Measurements from ENCODE around the gene PDZD8.
"Not testable (repeated sequence)": the region's sequence is repeated elsewhere in the genome, so short reads cannot be mapped to it uniquely, and the experiment has no call there.

Gene PDZD8

DNA sequence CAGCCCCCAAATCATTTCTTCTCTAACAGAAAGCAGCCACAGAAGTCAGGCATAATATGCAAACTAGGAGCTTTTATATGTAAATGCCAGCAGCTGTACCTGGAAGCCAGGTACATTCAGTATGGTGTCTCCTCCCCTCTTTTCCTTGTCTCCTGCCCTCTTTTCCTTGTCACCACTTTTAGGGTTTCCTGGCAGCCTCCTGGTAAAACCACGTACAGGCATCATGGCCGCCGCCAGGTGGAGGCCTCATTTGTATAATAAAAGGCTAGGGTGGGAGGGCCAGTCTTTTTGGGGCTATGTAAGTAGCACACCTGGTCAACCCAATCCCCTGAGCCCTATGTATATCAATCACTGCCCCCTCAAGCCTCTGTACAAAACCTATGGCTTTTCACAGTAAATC lies 28.7 kb downstream of the PDZD8 start:
- DNase-seq = no peak

DNA sequence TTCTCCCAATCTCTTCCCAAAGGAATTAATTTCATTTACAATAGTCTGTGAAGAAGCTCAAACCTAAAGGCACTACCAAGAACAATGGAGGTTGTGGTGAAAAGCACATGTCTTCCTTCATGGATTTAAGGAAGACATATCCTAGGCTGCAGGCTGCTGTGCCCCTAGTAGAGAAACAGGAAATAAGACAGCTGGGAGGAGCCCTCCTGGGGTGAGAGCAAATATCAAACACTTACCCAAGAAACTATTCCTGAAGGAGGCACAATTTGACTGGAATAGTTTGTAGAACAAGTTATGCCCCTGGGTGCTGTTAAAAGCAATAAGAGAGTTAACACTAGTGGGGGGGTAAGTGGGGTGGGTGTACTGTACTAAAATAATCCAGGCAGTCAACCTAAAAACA lies 30.1 kb downstream of the PDZD8 start:
- DNase-seq = no peak

DNA sequence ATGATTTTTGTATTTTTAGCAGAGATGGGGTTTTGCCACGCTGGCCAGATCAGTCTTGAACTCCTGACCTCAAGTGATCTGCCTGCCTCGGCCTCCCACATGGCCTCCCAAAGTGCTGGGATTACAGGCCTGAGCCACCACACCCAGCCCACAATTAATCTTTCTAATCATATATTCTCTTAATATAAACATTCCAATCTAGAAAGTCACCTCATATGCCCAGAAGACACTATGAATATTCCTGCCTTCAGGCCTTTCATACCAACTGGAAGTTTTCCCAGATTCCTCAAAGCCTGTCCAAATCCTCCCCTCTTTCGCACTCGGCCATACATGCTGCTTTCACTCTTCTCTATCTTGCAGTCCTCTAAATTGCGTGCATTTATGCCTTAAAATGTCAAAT lies 32.6 kb downstream of the PDZD8 start:
- DNase-seq = no peak

DNA sequence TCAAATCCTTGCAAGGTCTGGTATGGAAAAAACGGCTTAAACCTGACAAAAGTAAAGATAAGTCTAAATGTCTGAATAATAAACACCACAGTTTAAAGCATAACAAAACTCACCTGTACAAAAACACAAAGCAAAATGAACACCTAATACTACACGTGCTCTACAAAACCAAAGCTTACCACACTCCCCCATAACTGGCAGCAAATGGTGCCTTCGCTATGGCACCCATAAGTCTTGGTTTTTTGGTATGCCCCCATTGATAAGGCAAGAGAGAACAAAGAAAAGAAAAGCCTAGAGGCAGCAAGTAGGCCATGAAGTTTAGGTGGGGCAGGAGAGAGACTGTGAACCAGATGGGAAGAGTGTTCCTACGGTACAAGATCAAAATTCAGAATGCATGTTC lies 34.2 kb downstream of the PDZD8 start:
- no peak for DNase-seq

DNA sequence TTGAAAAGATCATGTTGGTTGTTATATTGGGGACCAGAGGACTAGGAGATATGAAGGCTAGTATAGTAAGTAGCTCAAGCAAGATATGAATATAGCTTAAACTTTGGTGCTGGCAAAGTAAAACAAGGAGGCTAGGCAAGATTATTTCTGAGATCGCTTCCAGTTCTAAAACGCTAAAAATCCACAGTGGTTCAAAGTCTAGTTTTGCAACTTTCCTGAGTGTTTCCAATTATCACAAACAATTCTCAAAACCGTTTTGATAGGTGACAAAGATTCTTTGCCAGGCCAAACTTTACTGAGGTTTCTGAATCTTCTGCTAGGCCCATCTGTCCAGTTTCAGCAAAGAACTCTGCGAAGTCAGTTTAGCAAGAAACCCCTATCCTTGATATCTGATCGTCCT lies 35.3 kb downstream of the PDZD8 start:
- no peak for DNase-seq

DNA sequence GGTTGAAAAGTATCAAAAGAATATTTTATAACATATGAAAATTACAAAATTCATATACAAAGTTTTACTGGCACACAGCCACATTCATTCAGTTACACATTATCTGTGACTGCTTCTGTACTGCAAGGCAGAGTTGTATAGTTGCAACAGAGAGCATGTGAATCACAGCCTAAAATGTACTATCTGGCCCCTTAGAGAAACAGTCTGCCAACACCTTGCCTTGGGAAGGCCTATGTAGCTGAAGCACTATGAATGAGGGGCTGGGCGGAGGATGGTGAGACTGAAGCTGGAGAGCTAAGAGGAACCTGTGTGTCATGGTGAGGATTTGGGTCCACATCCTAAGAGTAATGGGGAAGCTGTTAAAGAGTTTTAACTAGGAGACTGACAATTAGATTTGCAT lies 35.7 kb downstream of the PDZD8 start:
- DNase-seq = no peak

DNA sequence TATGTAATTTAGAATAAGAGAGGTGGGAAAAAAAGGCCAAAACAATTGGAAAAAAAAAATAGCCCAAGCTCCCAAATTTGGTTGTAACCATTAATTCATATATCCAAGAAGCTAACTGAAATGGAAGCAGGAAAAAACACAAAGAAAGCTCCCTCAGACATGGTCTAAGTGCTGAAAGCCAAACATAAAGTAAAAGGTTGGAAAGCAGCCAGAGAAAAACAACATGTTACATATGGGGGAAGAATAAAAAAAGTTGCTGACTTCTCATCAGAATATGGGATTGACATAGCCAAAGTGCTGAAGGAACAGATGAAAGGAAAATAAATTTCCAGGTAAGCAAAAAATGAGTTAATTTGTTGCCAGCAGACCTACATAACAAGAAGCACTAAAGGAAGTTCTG lies 40.3 kb downstream of the PDZD8 start:
- no peak for DNase-seq

DNA sequence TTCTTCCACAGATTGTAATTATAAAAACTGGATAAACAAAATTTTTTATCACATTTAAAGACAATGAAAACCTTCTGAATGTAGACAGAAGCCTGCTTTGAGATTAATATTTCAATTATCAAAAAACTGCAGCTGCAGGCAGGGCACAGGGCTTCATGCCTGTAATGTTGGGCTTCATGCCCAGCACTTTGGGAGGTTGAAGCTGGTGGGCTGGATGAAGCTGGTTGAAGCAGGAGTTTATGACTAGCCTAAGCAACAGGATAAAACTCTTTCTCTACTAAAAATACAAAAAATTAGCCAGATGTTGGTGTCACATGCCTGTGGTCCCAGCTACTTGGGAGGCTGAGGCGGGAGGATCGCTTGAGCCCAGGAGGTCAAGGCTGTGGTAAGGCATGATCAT lies 41.2 kb downstream of the PDZD8 start:
- DNase-seq = no peak

DNA sequence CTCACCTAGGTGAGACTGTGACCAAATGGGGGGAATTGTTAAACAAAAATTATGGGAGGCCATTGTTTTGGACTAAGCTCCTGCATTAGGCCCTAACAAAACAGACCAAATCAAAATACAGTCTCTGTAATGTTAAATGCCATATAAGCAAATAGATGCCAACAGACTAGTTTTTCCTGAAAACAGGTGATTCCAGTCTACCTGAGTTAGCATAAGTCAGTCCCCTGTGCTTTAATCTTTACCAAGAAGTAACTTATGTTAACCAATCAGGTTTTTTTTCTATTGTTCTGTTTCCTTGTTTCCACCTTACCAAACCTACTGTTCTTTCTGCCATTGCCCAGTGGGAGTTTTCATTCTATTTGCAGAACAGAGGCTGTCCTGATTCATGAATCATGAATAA lies 48.0 kb downstream of the PDZD8 start:
- DNase-seq = no peak

DNA sequence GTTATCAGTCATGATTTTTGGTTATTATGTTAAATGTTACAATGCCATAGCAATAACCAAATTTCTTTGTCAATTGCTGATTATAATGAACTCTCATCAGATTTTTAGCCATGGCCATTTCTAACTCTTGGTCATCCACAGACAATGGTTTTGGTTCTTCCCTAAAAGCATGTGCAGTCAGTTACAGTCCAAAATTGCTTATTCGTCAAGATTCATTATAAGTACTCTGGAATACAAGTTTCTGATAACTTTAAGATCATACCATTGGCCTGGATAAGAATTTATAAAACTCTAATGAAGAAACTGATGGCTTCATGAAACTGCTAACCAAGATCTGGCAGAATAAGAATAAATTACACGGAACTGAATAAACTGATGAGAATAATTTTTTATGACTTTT lies 50.9 kb downstream of the PDZD8 start:
- DNase-seq = no peak

DNA sequence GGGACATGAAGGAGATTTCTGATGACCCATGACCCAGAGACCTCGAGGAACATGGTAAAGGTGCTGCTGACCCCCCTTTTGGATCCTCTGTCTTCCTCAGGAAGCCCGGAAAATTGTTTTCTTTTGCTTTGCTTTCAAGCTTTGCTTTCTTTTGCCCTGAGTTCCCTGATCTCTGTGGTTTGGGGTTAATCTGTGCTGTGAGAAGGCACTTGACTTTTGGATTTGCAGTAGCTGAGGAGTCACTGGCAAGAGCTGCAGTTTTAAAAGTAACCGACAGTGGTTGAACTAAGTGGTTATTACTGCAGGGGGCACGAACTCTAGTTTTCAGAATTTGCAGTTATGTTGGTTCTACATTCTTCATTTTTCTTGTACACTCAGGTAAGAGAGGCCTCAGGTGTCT lies 53.0 kb downstream of the PDZD8 start:
- DNase-seq = no peak

DNA sequence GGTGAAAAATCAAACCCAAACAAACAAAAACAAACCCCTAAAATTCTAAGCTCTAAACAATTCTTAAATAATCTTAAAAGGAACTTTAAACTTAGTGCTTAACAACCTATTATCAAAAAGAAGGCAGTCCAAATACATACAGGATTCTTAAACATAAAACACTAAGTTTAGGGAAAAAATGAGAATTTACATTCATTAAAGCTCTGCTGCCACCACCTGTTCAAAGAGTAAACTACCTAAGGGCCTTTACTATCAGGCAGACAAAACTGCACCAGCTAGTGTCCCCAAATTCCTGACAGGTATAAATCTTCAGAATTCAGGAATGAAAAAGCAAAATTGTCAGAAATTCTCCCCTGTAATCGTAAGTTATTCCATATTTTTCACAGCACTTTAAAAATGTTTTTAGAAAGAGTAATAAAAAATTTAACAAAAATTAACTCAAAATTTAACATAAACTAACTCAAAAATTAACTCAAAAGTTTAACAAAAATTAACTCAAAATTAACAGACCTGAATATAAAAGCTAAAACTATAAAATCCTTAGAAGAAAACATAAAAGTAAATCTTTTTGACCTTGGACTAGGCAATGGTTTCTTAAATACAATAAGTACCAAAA lies 55.1 kb downstream of the PDZD8 start:
- peak; percentile 13 for DNase-seq

DNA sequence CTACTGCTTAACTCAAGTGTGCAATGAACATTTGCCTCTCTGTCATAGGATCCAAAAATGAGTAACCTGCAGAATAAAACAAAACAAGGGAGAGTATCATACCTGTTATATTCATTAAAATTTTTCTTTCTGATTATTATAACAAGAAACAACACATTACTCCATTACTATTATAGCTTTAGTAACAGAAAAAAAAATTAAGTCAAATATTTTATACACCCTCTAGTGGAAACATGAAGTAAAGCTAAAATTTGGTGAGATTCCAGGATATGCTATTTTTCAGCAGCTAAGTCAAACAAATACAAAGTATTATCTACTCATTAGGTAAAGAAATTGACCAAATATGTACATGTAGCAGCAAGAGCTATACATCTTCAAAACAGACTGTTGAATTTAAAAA lies 56.3 kb downstream of the PDZD8 start:
- no peak for DNase-seq

DNA sequence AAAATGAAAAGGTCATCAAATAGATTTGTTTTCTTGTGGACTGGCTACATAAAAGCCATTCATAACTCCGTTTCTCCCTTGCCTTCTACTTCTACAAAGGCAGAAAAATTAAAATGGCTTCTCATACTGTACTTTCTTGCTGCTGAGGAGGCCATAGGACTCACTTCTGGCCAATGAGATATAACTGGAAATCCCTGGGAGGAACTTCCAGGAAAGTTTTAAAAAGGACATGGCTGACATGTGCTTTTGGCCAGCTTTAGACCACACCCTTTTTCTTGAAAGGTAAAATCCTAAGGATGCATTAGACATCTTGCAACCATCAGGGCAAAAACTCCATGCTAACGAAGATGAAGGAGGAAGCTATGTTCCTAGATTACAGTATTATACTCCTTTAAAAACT lies 58.5 kb downstream of the PDZD8 start:
- no peak for DNase-seq

DNA sequence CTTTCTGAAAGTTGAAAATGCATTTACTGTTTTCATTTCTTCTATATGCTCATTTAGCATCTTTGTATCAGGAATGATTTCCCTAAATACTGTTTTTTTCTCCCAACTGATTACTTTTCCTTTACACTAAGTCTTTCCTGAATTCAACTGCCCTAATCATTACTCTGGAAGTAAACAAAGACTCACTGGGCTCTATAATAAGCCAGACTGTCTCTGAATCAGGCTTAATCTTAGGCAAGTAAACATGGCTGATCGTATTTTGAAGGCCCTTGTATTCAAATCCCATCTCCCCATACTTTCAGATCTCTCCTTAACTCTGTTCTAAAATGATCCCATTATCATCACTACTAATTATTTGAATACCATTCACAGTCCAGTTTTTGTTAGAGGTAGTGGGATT lies 61.6 kb downstream of the PDZD8 start:
- DNase-seq = no peak

DNA sequence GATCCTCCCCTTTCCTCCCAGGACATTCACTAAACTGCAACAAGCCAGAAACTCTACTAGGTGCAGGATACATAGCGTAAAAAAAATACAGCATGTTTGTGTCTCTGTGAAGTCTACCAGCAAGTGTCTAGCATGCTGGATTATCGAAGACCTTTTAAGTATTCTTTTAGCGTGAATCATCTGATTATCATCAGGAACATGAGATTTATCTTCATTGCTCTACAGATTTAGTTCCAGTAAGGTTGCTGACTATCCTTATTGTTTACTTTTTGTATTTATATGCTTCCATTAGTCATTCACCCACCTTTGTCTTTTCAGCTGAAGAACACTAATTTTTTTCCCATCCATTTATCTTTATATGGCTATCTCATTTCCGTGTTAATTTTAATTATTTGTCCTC lies 62.8 kb downstream of the PDZD8 start:
- DNase-seq = no peak

DNA sequence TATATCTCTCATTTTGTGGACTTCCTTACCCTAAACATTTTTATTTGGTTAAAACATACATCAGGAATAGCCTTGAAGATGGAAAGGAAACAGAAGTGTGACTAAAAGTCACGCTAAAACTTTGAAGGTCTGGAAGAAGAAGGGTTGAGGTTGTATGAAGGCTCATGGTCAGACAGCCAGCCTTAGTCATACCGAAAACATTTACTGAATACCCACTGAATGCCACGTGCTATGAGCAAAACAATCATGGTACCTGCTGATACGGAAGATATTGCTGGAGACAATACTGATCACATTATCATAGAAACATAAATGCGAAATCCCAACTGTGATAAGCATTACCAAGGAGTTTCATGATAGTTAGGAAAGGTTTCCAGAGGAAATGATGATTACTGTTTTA lies 64.0 kb downstream of the PDZD8 start:
- no peak for DNase-seq

DNA sequence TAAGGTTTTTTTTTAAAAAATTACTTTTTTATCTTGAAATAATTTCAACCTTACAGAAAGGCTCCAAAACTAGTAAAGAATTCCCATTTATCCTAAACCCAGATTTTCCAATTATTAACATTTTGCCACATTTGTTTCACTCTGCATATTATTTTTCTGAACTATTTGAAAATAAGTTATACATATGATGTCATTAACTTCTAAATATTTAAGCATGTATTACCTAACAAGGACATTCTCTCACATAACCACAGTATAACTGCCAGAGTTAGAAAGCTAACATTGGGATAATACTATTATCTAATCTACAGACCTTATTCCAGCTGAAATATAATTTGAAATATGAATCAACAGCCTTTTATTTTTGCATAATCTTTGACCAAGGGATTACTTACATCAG lies 68.6 kb downstream of the PDZD8 start:
- DNase-seq = no peak

DNA sequence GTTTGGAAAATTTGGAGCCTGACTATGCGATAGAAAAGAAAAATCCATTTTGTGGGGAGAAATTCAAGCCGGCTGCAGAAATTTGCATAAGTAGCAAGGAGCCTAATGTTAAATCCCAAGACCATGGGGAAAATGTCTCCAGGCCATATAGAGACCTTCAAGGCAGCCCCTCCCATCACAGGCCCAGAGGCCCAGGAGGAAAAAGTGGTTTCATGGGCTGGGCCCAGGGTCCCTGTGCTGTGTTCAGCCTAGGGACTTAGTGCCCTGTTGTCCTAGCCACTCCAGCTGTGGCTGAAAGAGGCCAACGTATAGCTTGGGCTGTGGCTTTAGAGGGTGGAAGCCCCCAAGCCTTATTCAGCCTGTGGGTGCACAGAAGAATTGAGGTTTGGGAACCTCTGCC lies 71.8 kb downstream of the PDZD8 start:
- DNase-seq = not testable (repeated sequence)

DNA sequence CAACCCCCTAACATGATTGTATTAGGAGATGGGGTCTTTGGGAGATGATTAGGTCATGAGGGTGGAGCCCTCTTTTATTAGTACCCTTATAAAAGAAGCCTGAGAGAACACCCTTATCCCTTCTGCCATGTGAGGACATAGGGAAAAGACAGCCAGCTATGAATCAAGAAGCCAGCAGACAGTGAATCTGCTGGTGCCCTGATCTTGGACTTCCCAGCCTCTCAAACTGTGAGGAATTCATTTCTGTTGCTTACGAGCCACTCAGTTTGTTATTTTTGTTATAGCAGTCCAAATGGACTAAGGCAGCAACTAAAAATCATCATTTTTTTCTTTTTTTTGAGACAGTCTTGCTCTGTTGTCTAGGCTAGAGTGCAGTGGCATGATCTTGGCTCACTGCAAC lies 74.6 kb downstream of the PDZD8 start:
- no peak for DNase-seq

DNA sequence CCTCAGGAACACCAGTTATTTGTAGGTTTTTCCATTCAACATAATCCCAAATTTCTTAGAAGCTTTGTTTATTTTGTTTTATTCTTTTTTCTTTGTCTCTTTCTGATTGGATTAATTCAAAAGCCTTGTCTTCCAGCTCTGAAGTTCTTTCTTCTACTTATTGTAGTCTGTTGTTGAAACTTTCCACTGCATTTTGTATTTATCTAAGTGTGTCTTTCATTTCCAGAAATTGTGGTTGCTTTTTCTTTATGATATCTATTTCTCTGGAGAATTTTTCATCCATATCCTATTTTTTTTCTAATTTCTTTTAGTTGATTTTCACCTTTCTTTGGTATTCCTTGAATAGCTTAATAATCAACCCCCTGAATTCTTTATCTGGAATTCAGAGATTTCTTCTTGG lies 75.8 kb downstream of the PDZD8 start:
- DNase-seq = no peak

DNA sequence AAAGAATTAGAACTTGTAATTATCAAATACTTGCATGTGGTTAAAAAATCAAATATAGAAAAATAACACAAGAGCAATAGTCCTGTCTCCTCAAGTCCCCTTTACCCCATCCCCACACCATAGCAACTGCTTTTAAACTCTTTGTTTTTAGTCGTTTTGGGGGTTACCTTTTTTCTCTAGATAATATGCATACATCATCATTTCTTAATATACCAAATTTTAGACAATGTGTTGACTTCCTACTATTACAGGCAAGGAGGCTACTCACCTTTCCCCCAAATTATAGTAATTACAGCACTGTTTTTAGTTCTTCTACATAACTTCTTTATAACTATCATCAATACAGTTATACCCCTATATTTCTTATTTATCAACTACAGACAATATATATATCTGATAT lies 77.0 kb downstream of the PDZD8 start:
- no peak for DNase-seq

DNA sequence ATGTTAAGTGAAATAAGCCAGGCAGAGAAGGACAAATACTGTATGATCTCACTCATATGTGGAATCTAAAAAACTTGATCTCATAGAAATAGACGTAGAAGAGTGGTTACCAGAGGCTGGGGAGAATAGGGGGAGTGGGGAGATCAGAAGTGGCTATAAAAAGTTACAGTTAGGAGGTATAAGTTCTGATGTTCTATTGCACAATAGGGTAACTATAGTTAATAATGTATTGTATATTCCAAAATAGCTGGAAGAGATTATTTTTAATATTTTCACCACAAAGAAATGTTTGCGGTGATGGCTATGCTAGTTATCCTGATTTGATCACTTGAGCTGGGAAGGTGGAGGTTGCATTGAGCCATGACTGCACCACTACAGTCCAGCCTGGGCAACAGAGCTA lies 80.5 kb downstream of the PDZD8 start:
- DNase-seq = no peak

DNA sequence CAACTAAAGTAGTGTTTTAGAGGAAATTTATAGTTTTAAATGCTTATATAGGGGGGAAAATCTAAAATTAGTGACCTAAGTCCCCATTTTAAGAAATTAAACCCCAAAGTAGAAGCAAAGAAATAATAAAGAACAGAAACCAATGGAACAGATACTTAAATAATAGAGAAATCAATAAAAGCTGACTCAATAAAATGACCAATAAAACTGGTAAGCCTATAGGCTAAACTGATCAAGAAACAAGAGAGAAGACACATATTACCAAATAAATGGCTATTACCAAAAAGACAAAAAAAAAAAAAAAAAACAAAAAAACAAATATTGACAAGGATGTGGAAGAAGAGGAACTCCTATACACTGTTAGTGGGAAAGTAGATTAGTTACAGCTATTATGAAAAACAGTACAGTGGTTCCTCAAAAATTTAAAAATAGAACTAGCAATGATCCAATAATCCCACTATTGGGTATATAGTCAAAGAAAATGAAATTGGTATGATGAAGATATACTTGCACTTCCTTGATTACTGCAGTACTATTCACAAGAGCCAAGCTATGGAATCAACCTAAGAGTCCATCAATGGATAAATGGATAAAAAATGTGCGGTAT lies 81.1 kb downstream of the PDZD8 start:
- no peak for DNase-seq

DNA sequence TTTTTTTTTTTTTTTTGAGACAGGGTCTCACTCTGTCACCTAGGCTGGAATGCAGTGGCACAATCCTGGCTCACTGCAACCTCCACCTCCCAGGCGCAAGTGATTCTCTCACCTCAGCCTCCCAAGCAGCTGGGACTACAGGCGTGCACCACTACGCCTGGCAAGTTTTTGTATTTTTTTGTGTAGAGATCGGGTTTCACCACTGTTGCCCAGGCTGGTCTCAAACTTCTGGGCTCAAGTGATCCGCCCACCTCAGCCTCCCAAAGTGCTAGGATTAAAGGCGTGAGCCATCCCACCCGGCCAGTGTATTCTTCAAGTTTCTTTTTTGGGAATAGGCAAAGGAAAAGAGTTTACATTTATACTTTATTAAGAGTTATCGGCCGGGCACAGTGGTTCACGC lies 84.4 kb downstream of the PDZD8 start:
- DNase-seq = not testable (repeated sequence)
